NCI-H446 (cell line): ENCODE data around the gene E2F2.
A peak's percentile ranks its signal among the peaks of the same experiment; 100 is the strongest.

Experiments used
- DNase-seq, 2 experiments: peaks; one replicate each; lab custom pipeline; 2025; lab: John Stamatoyannopoulos, UW

The E2F2 gene, protein sequence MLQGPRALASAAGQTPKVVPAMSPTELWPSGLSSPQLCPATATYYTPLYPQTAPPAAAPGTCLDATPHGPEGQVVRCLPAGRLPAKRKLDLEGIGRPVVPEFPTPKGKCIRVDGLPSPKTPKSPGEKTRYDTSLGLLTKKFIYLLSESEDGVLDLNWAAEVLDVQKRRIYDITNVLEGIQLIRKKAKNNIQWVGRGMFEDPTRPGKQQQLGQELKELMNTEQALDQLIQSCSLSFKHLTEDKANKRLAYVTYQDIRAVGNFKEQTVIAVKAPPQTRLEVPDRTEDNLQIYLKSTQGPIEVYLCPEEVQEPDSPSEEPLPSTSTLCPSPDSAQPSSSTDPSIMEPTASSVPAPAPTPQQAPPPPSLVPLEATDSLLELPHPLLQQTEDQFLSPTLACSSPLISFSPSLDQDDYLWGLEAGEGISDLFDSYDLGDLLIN

DNA sequence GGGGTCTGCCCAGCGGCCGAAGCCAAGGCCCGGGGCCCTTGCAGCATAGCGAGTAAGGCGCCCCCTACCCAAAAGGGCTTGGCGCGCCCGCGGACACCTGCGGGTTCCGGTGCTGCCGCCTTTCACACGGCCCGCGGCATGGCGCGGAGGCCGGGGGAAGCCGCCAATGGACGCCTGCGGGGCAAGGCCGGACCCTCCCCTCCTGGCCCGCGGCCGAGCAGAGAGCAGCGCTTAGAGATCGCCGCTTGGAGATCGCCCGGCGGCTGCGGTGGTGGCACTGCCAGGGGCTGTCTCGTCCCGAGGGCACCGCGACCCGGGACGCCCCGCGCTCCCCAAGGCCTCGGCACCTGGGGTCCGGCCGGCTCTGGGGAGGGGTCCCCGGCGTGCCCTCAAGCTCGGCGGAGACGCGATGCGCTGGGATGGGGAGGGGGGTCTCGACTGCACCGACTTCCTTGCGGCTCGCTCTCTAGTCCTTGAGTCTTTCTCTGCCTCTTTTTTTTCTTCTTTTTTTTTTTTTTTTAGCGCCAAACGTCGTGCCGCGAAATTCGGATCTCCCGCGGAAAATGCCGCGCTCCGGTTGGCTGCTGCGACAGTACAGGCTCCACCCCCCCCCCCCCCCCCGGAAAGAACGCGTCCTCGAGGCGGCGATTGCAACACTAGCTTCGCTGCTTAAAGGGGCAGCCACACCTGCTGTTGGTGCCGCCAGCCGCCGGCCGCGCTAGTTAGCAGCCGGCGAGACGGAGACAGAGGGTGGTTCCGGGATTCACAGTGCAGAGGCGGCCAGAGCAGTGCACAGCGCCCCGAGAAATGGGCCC, at the start of gene E2F2:
E2F2 (minus strand) TSS at position 487 of the 815 bp plus-strand sequence; CDS start at position 47, 440 bp downstream.
- peak; percentile 91 to 95 for DNase-seq

DNA sequence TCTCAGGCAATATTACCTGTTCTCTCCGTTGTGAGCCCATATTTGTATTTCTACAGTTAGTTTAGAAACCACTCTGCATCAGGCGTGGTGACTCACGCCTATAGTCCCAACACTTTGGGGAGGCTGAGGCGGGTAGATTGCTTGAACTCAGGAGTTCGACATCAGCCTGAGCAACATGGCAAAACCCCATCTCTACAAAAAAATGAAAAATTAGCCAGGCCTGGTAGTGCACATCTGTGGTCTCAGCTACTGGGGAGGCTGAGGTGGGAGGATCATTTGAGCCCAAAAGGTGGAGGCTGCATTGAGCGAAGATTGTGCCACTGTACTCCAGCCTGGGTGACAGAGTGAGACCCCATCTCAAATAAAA, 47.9 kb upstream of the E2F2 start:
- no peak for DNase-seq

DNA sequence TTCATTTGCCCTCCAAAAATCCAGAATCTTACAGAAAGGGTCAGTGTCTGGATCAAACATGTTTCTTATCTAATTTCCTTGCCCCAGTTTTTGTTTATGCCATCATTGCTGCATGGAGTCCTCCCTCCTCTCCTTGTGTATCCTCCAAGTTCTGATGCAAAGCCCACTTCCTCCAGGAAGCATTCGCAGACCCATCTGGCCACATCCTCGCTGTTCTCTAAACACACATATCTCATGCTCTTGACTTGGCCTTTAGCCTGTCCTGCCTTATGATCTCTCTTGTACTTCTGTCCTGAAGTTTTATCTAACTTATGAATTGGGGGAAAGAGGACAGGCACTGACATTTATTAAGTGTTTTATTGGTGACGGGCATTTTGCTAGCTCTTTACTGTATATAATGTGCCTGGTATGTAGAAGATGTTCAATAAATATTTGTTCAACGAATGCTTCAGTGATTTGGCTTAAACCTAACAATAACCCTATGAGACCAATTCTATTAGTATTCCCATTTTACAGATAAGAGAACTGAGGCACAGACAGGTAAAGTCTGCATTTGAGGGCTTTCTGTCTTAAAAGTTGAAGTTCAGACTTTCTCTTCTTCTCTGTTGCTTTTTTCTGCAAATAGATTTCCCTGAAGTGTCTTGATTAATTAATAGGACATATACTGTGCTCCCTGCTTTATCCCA, 47.4 kb upstream of the E2F2 start:
- no peak for DNase-seq

DNA sequence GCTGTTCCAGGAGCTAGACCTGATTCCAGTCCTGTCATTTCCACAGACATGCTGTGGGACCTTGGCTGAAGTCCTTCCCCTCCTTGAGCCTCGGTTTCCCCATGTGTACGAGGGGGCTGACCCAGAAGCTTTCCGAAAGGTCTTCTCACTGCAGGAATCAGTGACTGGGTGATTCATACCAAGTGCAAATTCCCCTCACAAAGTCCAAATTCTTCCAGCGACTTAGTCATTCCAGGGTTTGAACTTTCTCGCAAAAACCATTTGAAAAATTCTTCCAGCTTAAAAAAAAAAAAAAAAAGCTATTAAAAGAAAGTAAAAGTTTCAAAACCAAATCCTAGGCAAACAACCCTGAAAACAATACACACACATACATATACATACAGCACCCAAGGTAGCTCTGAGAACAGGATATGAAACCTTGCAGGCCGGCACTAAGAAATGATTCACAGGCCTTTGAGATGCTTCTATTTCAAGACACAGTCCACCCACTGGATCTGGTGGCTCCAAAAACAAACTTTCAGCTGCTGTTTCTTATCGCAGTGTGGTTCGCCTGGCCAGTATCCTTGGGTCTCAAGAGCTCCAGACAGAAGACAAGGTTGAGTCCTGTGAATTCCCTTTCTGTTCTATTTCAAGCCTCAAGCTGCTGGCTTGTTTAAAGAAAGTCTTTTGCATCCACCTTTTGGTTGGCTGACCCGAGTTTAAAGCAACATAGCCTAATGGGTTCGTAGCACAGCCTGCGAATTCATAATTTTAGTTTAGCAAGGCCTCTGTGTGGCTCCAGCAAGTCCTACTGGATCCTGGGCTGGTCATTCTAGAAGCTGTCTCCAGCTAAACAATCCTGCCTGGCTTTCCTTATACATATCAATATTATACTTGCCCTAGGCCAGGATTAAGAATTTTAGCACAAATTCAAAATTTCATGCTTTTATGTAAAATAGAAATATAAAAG, 46.3 kb upstream of the E2F2 start:
- no peak for DNase-seq

DNA sequence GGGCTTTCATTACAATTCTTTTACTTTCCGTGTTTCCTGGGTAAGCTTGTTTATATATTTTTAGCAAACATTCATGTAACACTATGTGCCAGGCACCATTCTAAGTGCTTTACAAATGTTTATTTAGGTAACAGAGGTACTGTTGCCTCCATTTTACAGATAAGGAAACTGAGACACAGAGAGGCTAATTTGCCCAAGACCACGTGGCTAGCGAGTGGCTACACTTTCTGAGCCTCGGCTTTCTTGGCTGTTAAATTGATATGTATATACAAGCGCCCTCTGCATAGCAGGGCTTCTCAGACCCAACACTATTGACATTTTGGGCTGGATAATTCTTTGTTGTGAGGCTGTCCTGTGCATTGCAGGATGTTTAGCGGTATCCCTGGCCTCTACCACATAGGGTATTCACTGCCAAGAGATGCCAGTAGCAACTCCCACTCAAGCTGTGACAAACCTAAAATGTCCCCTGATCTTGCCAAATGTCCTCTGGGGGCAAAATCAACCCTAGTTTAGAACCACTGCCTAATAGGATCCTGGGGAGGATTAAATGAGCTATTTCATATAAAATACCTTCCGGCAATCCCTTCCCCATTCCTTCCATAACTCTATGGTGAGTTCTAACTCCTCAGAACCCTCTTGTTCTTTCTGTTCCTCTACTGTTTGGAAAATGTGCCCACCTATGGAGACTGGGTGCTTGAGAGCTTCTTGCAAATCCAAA, 45.5 kb upstream of the E2F2 start:
- no peak for DNase-seq

DNA sequence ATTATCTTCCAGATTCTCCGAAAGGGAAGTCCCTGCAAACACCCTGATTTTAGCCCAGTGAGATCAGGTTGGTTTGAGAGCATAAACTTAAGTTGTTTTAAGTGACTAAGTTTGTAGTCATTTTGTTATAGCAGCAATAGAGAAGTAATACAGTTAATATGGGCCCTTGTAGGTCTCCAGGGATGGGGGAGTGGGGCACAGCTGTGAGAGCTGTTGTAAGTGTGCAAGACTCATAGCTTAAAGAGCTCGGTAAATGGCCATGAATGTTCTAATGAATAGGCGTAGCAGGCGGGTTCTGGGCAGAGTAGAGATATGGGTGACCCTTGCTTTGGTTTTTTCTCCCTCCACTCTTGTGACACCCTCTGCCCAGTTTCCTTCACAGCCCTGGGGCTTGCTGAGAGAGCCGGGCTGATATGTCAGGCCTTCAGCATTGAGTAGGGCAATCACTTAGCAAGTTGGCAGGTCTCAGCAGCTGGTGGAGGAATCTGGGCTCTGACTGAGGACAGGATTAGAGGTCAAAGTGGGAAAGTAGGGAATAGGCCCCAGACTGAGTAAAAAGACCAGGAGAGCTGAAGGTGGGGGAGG, 44.3 kb upstream of the E2F2 start:
- no peak for DNase-seq

DNA sequence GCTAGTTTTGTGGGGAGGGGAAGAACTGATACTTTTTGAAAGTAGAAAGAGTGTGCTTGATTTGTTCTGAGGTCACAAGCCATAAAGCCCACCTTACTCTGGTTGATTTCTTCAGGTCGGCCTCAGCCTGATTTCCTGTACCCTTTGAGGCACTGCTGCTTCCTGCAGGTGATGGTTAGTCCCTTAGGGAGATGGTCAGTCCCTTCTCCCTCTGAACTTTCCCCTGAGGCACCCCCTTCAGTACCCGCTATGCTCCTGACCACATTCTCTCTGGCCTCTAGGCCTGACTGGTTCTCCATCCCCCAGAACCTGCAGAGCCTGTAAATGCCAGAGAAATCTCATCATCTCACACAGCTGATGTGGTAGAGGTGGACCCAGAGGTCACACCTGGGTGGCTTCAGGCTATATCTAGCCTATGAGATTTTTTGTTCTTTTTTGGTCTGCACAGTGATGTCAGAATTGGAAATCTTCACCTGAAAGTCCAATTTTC, 43.3 kb upstream of the E2F2 start:
- no peak for DNase-seq

DNA sequence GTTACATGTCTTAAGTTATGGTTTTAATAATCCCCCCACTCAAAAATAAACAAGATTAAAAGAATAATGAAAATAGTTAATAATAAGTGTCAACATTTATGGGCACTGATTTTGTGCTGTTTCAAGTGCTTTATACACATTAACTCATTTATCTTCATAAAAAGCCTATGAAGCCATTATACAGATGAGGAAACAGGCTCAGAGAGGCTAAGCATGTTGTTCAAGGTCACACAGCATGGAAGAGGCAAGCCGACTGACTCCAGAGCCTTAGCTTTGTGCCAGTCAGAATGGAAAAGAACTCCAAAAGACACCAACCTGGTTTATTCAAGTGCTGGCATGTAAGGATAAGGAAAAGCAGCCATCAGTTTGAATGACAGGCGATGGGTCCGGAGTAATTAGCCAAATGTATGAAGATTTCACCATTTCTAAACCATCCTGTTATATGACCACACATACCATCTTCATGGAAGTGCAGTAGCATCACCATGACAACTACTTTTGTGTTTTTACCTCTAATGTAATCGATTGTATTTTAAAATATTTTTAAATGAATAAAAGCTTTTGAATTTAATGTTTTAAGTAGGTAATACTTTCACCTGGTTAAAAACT, 42.6 kb upstream of the E2F2 start:
- DNase-seq: no peak

DNA sequence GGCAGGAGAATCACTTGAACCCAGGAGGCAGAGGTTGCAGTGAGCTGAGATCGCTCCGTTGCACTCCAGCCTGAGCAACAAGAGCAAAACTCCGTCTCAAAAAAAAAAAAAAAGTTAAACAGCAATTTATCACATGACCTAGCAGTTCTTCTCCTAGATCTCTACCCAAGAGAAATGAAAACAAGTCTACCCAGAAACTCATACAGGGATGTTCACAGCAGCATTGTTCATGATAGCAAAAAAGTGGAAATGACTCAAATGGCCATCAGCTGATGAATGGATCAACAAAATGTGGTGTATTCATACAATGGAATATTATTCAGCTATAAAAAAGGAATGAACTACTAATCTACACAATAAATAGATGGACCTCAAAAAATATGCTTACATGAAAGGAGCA, 40.4 kb upstream of the E2F2 start:
- no peak for DNase-seq

DNA sequence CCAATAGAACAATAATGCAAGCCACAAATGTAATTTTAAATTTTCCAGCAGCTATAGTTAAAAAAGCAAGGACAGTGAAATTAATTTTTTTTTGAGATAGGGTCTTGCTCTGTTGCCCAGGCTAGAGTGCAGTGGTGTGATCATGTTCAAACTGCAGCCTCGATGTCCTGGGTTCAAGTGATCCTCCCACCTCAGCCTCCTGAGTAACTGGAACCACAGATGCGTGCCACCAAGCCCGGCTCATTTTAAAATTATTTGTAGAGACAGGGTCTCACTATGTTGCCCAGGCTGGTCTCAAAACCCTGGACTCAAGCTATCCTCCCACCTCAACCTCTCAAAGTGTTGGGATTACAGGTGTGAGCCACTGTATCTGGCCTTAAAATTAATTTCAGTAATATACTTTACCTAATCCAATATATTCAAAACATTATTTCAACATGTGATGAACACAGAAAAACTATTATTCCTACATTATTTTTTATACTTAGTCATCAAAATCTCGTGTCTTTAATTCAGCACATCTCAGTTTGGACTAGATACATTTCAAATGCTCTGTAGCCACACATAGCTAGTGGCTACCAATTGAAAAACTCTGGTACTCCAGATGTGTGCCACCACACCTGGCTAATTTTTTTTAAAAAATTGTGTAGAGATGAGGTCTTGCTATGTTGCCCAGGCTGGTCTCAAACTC, 39.1 kb upstream of the E2F2 start:
- DNase-seq: no peak

DNA sequence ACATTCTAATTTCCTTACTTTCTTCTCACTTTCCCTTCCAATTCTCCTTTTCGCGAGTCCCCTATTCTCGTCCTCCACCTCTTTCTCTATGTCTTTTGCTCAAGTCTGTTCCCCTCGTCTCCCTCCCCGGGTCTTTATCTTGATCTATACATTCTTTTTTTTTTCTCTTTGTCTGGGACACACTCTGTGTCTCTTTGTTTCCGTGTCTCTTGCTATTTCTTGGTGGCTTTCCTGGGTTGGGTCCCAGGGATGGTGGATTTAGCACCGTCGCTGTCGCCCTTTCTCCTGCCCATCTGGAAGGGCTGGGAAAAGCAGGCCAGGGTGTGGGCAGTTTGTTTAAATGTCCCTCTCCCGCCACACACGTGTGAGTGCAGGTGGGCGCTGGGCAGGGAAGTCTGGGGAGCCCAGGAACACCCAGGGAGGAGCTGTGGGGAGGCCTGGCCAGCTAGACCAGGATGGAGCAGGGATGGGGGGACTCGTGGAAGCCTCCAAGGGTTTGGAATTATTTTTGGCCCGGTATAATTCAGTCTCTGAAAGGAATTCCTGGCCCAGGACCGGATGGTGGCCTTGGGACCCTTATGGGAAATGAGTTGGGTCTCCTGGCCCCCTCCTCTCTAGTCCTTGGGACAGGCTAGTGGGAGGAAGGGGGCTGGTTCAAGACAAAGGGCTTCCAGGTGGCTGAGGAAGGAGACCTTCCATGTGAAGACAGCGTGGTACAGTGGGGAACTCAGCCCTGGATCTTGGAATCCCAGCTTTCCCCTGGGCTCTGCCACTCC, 37.8 kb upstream of the E2F2 start:
- DNase-seq: no peak

DNA sequence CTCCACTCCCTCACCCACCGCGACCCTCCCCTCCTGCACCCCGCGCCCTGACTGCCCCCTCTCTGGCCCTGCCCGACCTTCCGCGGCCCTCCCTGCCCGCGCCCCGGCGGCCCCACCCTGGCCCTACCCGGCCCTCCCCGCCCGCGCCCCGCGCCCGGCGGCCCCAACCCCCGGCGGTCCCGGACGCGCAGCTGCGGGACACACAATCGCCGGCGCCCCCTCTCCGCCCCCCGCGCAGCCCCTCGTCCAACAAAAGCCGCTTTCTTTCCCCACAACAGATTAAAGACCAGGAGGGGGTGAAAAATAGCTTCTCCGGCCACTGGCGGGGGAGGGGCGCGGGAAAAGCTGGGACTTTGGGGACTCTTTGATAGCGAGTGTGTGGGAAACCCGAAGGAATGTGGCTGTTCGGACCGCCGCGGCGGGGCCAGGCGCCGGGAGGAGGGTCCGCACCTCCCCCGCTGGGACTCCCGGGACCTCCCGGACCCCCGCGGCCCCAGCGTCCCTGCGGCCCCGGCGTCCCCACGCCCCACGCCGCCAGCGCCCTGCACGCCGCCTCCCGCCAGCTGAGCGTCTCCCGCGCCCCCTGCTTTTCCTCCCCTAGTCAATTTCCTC, 37.1 kb upstream of the E2F2 start:
- DNase-seq: no peak

DNA sequence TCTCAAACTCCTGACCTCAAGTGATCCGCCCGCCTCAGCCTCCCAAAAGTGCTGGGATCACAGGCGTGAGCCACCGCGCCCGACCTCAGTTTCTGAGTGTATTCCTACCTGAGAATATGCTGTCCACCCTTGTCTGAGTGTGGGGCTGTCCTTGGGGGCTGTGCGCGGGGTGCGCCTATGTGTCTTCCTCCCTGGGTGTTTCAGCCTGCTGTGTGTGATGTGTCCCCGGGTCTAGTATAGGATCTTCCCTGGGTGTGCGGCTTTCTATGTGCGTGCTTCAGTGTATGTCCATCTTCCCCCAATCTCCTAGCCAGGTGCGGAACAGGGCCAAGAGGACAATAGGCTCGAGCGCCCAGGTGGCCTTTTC, 36.6 kb upstream of the E2F2 start:
- DNase-seq: no peak

DNA sequence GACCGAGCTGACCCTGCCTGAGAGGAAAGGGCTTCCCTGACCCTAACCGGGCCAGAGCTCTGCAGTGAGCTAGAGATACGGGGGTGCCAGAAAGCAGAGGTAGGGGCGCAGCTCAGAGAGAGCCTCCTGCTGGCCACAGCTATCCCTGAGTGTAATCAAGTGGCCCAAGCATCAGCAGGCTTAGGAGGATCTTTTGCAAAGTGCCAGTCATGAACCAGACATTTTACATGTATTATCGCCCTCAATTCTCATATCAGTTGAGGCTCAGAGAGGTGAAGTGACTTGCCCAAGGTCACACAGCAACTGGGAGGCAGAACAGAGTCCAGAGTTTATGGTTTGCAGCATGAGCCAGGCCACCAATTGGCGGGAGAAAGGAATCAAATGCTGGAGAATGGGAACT, 35.3 kb upstream of the E2F2 start:
- no peak for DNase-seq

DNA sequence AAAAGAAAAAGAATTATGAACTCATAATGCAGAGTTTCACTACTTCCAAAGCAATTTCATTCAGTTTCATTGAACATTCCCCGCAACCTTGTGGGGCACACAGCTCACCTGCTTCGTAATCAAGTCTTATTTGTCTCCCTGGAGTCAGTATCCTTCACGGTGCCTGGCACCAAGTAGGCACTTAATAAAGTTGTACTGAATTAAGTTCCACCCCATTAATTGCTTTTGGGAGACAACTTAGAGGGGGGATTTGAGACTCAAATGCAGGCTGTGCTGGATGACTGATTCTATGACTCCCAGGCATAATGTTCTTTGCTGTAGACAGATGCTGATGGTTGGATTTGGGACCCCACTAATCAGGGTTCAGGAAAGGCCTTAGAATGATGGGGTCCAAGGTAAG, 34.7 kb upstream of the E2F2 start:
- DNase-seq: no peak

DNA sequence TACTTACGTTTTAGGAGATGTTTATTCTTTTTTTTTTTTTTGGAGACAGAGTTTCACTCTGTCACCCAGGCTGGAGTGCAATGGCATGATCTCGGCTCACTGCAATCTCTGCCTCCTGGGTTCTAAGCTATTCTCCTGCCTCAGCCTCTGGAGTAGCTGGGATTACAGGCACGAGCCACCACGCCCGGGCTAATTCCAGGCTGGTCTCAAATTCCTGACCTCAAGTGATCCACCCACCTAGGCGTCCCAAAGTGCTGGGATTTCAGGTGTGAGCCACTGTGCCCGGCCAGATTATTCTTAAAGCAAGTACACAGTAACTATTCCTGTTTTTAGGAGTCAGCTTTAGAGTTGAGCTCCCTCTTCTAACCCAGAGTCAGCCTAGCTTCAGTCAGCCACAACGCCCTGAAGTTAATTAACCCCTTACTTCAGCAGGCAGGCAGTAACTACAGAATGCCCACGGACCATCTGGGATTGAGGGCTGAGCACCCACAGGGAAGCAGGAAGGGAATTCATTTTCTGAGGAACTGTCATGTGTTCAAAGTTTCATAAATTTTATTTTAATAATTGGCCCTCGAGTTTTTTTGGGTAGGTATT, 33.6 kb upstream of the E2F2 start:
- DNase-seq: no peak

DNA sequence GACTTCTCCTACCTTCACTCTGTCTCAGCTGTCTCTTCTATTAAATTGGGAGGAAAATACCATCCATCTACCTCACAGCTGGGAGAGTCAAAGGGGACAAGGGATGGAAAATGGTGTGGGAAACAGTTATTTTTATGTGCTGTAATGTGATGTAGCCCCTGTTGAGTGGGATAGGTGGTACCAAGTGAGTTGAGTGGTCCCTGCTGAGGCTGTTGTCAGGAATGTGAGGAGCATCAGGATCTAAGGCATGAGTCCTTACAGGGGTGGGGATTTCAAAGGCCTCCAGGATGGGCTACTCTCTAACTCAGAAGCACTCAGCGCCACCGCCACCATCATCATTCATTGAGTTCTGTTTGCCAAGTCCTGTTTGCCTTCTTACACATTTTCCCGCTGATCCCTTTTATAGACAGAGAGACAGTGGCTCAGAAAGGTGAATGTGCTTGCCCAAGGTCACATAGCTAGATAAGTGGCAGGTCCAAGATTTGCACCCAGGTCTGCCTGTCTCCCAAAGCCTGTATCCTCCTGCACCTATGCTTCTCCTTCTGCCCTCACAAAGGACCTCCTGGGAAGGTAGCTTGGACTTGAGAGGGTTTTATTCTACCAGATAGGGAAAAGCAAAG, 32.8 kb upstream of the E2F2 start:
- DNase-seq: no peak
